ENCODE measurements around the gene PLB1.
A peak's percentile ranks its signal among the peaks of the same experiment; 100 is the strongest.

Gene PLB1

GRCh38 chr2:28526527-28527132 lies 30.8 kb downstream of the PLB1 start:
- H3K9me3 ChIP-seq (ENCODE audit: control insufficient read depth, low read length), result no peaks in the 10 kb centered on the region
- peaks cover 8% of the 10 kb centered on the region for H3K27me3 ChIP-seq (ENCODE audit: control insufficient read depth, insufficient read depth, low read length)
- no peak overlapping the region for H3K9ac ChIP-seq (ENCODE audit: low read length)
- H3K4me1 ChIP-seq (ENCODE audit: control insufficient read depth, insufficient read depth, low read length), result no peaks in the 10 kb centered on the region
- no peaks in the 10 kb centered on the region for H3K36me3 ChIP-seq (ENCODE audit: control insufficient read depth, insufficient read depth, low read length)
- no peak overlapping the region for H3K4me3 ChIP-seq (ENCODE audit: low read length)

GRCh38 chr2:28527196-28527595 lies 31.3 kb downstream of the PLB1 start:
- no peak overlapping the region for H3K4me3 ChIP-seq (ENCODE audit: low read length)
- H3K27me3 ChIP-seq (ENCODE audit: control insufficient read depth, insufficient read depth, low read length), result peaks cover 8% of the 10 kb centered on the region
- no peaks in the 10 kb centered on the region for H3K9me3 ChIP-seq (ENCODE audit: control insufficient read depth, low read length)
- no peaks in the 10 kb centered on the region for H3K36me3 ChIP-seq (ENCODE audit: control insufficient read depth, insufficient read depth, low read length)
- no peak overlapping the region for H3K9ac ChIP-seq (ENCODE audit: low read length)
- H3K4me1 ChIP-seq (ENCODE audit: control insufficient read depth, insufficient read depth, low read length), result no peaks in the 10 kb centered on the region

GRCh38 chr2:28528206-28528605 lies 32.3 kb downstream of the PLB1 start:
- H3K4me1 ChIP-seq (ENCODE audit: control insufficient read depth, insufficient read depth, low read length), result no peaks in the 10 kb centered on the region
- H3K36me3 ChIP-seq (ENCODE audit: control insufficient read depth, insufficient read depth, low read length), result no peaks in the 10 kb centered on the region
- no peaks in the 10 kb centered on the region for H3K9me3 ChIP-seq (ENCODE audit: control insufficient read depth, low read length)
- H3K9ac ChIP-seq (ENCODE audit: low read length), result no peak overlapping the region
- peaks cover 5% of the 10 kb centered on the region for H3K27me3 ChIP-seq (ENCODE audit: control insufficient read depth, insufficient read depth, low read length)
- H3K4me3 ChIP-seq (ENCODE audit: low read length), result no peak overlapping the region

GRCh38 chr2:28530782-28531181 lies 34.9 kb downstream of the PLB1 start:
- no peaks in the 10 kb centered on the region for H3K4me1 ChIP-seq (ENCODE audit: control insufficient read depth, insufficient read depth, low read length)
- H3K9ac ChIP-seq (ENCODE audit: low read length), result no peak overlapping the region
- H3K36me3 ChIP-seq (ENCODE audit: control insufficient read depth, insufficient read depth, low read length), result no peaks in the 10 kb centered on the region
- H3K4me3 ChIP-seq (ENCODE audit: low read length), result no peak overlapping the region
- no peaks in the 10 kb centered on the region for H3K9me3 ChIP-seq (ENCODE audit: control insufficient read depth, low read length)
- no peaks in the 10 kb centered on the region for H3K27me3 ChIP-seq (ENCODE audit: control insufficient read depth, insufficient read depth, low read length)

- no peaks in the 10 kb centered on the region for H3K36me3 ChIP-seq (ENCODE audit: control insufficient read depth, insufficient read depth, low read length)
- H3K9me3 ChIP-seq (ENCODE audit: control insufficient read depth, low read length), result no peaks in the 10 kb centered on the region
- H3K4me3 ChIP-seq (ENCODE audit: low read length), result no peak overlapping the region
- H3K4me1 ChIP-seq (ENCODE audit: control insufficient read depth, insufficient read depth, low read length), result no peaks in the 10 kb centered on the region
- no peak overlapping the region for H3K9ac ChIP-seq (ENCODE audit: low read length)
- no peaks in the 10 kb centered on the region for H3K27me3 ChIP-seq (ENCODE audit: control insufficient read depth, insufficient read depth, low read length)
These were observed 36.5 kb downstream of the PLB1 start for GRCh38 chr2:28532399-28532798.

- Histone ChIP-seq H3K27me3 (ENCODE audit: control insufficient read depth, insufficient read depth, low read length) (no peaks in the 10 kb centered on the region), H3K36me3 (ENCODE audit: control insufficient read depth, insufficient read depth, low read length) (no peaks in the 10 kb centered on the region), H3K9ac (ENCODE audit: low read length) (no peak overlapping the region), H3K4me1 (ENCODE audit: control insufficient read depth, insufficient read depth, low read length) (no peaks in the 10 kb centered on the region), H3K4me3 (ENCODE audit: low read length) (no peak overlapping the region), H3K9me3 (ENCODE audit: control insufficient read depth, low read length) (no peaks in the 10 kb centered on the region)
These were observed 37.3 kb downstream of the PLB1 start for GRCh38 chr2:28533044-28533680.

- H3K4me1 ChIP-seq (ENCODE audit: control insufficient read depth, insufficient read depth, low read length), result peaks cover 11% of the 10 kb centered on the region
- H3K4me3 ChIP-seq (ENCODE audit: low read length), result no peak overlapping the region
- no peaks in the 10 kb centered on the region for H3K27me3 ChIP-seq (ENCODE audit: control insufficient read depth, insufficient read depth, low read length)
- no peaks in the 10 kb centered on the region for H3K36me3 ChIP-seq (ENCODE audit: control insufficient read depth, insufficient read depth, low read length)
- no peak overlapping the region for H3K9ac ChIP-seq (ENCODE audit: low read length)
- no peaks in the 10 kb centered on the region for H3K9me3 ChIP-seq (ENCODE audit: control insufficient read depth, low read length)
These were observed 39.0 kb downstream of the PLB1 start for GRCh38 chr2:28534817-28535216.

GRCh38 chr2:28538134-28538533 lies 42.3 kb downstream of the PLB1 start:
- peaks cover 11% of the 10 kb centered on the region for H3K4me1 ChIP-seq (ENCODE audit: control insufficient read depth, insufficient read depth, low read length)
- H3K36me3 ChIP-seq (ENCODE audit: control insufficient read depth, insufficient read depth, low read length), result no peaks in the 10 kb centered on the region
- no peaks in the 10 kb centered on the region for H3K9me3 ChIP-seq (ENCODE audit: control insufficient read depth, low read length)
- H3K9ac ChIP-seq (ENCODE audit: low read length), result no peak overlapping the region
- H3K27me3 ChIP-seq (ENCODE audit: control insufficient read depth, insufficient read depth, low read length), result no peaks in the 10 kb centered on the region
- no peak overlapping the region for H3K4me3 ChIP-seq (ENCODE audit: low read length)

- Histone ChIP-seq H3K9ac (ENCODE audit: low read length) (no peak overlapping the region), H3K36me3 (ENCODE audit: control insufficient read depth, insufficient read depth, low read length) (no peaks in the 10 kb centered on the region), H3K9me3 (ENCODE audit: control insufficient read depth, low read length) (no peaks in the 10 kb centered on the region), H3K27me3 (ENCODE audit: control insufficient read depth, insufficient read depth, low read length) (no peaks in the 10 kb centered on the region), H3K4me1 (ENCODE audit: control insufficient read depth, insufficient read depth, low read length) (peaks cover 14% of the 10 kb centered on the region), H3K4me3 (ENCODE audit: low read length) (no peak overlapping the region)
These were observed 42.8 kb downstream of the PLB1 start for GRCh38 chr2:28538652-28539051.

GRCh38 chr2:28539118-28539541 lies 43.3 kb downstream of the PLB1 start:
- no peaks in the 10 kb centered on the region for H3K27me3 ChIP-seq (ENCODE audit: control insufficient read depth, insufficient read depth, low read length)
- H3K4me3 ChIP-seq (ENCODE audit: low read length), result no peak overlapping the region
- no peaks in the 10 kb centered on the region for H3K36me3 ChIP-seq (ENCODE audit: control insufficient read depth, insufficient read depth, low read length)
- H3K4me1 ChIP-seq (ENCODE audit: control insufficient read depth, insufficient read depth, low read length), result peaks cover 19% of the 10 kb centered on the region
- no peaks in the 10 kb centered on the region for H3K9me3 ChIP-seq (ENCODE audit: control insufficient read depth, low read length)
- no peak overlapping the region for H3K9ac ChIP-seq (ENCODE audit: low read length)

- Histone ChIP-seq H3K36me3 (ENCODE audit: control insufficient read depth, insufficient read depth, low read length) (no peaks in the 10 kb centered on the region), H3K4me3 (ENCODE audit: low read length) (no peak overlapping the region), H3K27me3 (ENCODE audit: control insufficient read depth, insufficient read depth, low read length) (no peaks in the 10 kb centered on the region), H3K9ac (ENCODE audit: low read length) (no peak overlapping the region), H3K9me3 (ENCODE audit: control insufficient read depth, low read length) (no peaks in the 10 kb centered on the region), H3K4me1 (ENCODE audit: control insufficient read depth, insufficient read depth, low read length) (peaks cover 53% of the 10 kb centered on the region)
These were observed 47.6 kb downstream of the PLB1 start for GRCh38 chr2:28543316-28544035.

- H3K9ac ChIP-seq (ENCODE audit: low read length), result peak overlapping the region; percentile 68
- H3K36me3 ChIP-seq (ENCODE audit: control insufficient read depth, insufficient read depth, low read length), result no peaks in the 10 kb centered on the region
- H3K27me3 ChIP-seq (ENCODE audit: control insufficient read depth, insufficient read depth, low read length), result no peaks in the 10 kb centered on the region
- no peak overlapping the region for H3K4me3 ChIP-seq (ENCODE audit: low read length)
- H3K4me1 ChIP-seq (ENCODE audit: control insufficient read depth, insufficient read depth, low read length), result peaks cover 49% of the 10 kb centered on the region
- no peaks in the 10 kb centered on the region for H3K9me3 ChIP-seq (ENCODE audit: control insufficient read depth, low read length)
These were observed 48.1 kb downstream of the PLB1 start for GRCh38 chr2:28544036-28544346.

All from mucosa of stomach (tissue), 1 donor.